SK-N-SH (cell line): ENCODE results near the gene CDX1.

Experiments
- CTCF ChIP-seq: fragments of 200-600 bp; sonication (generic); IDR thresholded peaks from 2 replicates; pipeline ENCODE4 v1.6.1; 2017; ENCODE audit warnings: antibody characterized with exemption, mild to moderate bottlenecking, moderate library complexity
- JUND ChIP-seq: IDR thresholded peaks from 2 replicates; pipeline ENCODE4 v1.4.0; 2012
- SMC3 ChIP-seq: IDR thresholded peaks from 2 replicates; pipeline ENCODE4 v1.6.1; 2012; ENCODE audit warnings: low read depth, low read length, improper control_type of control experiment

DNA sequence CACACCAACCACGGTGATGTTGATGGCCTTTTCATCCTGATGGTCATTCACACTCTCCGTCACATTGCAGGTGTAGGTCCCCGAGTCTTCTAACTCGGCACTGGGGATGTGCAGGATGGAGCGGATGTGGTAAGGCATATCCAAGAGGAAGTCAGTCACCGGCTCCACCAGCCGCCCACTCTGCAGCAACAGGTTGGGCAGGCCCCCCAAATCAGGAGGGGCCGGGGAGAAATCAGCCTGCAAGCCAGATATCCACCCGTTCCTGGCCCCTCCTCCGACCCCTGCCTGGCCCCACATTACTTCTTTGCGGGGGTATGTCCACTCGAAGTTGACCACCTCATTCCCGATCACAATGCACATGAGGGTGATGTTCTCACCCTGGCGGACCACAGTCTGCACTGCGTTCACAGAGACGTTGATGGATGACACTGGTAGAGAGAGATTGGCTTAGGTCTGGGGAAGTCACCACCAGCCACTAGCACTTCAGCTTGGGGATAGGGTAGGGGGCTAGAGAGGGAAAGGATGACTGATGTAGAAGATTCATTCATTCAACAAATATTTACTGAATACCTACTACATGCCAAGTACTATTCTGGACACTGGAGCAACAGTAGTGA, 32.9 kb upstream of the CDX1 start:
- TF ChIP-seq CTCF (no peak), SMC3 (no peak), JUND (no peak)
